Stimulated activated CD8-positive, alpha-beta memory T cell treated with anti-CD3 and anti-CD28 coated beads, Interleukin-12 subunit alpha, Interleukin-12 subunit beta, amount 100 ng/mL, for 4 hours (primary cell): Measurements from ENCODE around the gene PYGB.
"Not testable (repeated sequence)": the region's sequence is repeated elsewhere in the genome, so short reads cannot be mapped to it uniquely, and the experiment has no call there.

Experiments
- DNase-seq: peaks from one replicate; pipeline ENCODE4 v3.0.0-alpha.2; 2020; ENCODE audit warnings: low read depth

The PYGB gene

DNA sequence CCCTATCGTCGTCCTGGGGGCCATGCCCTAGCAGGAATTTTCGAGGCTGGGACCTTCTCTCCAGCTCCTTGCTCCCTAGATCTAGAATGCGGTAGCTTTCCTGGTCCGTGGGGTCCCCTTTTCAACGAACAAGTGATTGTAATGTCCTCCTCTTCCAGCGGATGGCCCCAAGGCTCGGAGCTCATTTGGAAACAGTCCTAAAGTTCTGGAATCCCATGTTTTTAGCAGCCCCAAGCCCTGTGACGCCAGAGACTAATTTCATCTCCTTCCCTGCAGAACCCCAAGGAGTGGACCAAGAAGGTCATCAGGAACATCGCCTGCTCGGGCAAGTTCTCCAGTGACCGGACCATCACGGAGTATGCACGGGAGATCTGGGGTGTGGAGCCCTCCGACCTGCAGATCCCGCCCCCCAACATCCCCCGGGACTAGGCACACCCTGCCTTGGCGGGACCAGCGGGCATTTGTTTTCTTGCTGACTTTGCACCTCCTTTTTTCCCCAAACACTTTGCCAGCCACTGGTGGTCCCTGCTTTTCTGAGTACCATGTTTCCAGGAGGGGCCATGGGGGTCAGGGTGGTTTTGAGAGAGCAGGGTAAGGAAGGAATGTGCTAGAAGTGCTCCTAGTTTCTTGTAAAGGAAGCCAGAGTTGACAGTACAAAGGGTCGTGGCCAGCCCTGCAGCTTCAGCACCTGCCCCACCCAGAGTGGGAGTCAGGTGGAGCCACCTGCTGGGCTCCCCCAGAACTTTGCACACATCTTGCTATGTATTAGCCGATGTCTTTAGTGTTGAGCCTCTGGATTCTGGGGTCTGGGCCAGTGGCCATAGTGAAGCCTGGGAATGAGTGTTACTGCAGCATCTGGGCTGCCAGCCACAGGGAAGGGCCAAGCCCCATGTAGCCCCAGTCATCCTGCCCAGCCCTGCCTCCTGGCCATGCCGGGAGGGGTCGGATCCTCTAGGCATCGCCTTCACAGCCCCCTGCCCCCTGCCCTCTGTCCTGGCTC lies 48.5 kb downstream of the PYGB start:
- no peak for DNase-seq

DNA sequence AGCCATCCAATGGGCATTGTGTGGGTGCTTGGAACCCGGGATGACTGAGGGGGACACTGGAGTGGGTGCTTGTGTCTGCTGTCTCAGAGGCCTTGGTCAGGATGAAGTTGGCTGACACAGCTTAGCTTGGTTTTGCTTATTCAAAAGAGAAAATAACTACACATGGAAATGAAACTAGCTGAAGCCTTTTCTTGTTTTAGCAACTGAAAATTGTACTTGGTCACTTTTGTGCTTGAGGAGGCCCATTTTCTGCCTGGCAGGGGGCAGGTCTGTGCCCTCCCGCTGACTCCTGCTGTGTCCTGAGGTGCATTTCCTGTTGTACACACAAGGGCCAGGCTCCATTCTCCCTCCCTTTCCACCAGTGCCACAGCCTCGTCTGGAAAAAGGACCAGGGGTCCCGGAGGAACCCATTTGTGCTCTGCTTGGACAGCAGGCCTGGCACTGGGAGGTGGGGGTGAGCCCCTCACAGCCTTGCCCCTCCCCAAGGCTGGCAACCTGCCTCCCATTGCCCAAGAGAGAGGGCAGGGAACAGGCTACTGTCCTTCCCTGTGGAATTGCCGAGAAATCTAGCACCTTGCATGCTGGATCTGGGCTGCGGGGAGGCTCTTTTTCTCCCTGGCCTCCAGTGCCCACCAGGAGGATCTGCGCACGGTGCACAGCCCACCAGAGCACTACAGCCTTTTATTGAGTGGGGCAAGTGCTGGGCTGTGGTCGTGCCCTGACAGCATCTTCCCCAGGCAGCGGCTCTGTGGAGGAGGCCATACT lies 49.4 kb downstream of the PYGB start:
- no peak for DNase-seq

- DNase-seq: no peak
Observed at GRCh38 chr20:25299806-25300205, 51.9 kb downstream of the PYGB start.

GRCh38 chr20:25300496-25301170 lies 52.7 kb downstream of the PYGB start:
- DNase-seq: no peak

- no peak for DNase-seq
Observed at GRCh38 chr20:25301357-25301920, 53.6 kb downstream of the PYGB start.

- no peak for DNase-seq
Observed at GRCh38 chr20:25302596-25302995, 54.7 kb downstream of the PYGB start.

DNA sequence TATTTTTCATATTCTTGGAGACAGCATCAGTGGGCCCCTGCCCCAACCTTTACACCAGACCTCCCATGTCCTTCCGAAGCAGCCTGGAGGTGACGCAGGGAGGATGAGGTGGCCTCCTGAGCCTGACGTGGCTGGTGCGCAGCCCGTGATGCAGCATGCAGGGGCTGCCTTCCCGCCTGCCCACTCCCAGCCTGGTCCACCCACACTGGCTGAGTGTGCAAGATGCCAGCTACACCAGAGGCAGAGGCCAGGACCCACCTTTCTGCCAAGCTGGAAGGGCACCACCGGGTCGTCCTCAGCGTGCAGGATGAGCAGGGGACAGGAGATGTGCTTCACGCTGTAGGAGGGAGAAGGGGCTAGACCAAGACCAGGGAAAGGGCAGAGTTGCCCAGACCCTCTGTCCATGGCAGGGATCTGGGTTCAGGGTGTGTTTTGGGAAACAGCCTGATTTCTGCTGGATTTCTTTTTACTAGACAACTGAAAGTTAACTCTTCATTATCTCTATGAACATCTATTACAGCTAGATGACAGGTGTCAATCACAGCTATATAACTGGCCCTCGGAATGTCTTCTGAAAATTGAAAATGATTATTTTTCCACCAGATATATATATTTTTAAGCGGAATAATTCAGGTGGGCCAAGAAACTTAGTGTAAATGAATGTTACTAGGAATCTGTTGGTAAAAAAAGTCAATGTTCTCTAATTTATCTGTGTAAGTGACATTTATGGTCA lies 55.6 kb downstream of the PYGB start:
- DNase-seq: no peak

- DNase-seq: no peak
Observed at GRCh38 chr20:25304025-25304549, 56.2 kb downstream of the PYGB start.

DNA sequence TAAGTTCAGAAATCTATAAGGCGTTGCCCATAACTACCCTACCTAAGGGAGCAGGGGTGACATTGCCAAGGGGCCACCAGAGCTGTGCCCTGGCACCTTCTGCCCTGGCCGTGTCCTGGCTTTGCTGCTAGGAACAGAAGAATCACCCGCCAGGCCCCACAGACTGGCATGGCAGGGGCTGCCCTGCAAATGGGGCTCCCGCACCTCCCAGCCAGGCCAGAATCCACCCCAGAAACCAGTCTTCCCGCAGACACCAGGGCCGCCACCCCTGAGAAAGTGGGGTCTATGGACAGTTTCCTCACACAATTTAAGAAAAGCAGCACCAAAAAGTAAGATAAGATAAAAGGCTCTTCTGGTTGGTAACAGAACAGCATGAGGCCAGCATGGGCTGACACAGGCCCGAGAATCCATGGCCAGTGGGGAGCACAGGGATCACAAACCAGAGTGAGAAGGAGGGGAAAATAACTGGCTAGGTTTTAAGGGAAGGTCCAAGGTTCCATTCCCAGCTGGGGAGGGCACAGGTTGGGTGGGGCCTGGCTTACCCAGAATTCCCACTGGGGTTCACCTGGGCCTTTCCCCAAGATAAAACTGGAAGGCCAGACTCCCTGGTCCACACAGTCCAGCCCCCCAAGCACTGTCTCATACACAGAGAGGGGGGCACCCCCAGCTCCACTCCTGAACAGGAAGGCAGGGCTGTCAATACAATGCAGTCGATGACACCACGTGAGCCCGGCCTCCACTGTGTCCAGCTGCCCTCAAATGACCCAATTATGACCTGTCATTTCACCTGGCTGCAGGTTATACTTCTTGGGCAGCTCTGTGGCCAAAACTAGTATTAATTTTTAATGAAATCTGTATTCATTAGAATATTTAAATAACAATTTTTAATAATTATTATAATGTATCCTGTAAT lies 59.4 kb downstream of the PYGB start:
- DNase-seq: no peak

DNA sequence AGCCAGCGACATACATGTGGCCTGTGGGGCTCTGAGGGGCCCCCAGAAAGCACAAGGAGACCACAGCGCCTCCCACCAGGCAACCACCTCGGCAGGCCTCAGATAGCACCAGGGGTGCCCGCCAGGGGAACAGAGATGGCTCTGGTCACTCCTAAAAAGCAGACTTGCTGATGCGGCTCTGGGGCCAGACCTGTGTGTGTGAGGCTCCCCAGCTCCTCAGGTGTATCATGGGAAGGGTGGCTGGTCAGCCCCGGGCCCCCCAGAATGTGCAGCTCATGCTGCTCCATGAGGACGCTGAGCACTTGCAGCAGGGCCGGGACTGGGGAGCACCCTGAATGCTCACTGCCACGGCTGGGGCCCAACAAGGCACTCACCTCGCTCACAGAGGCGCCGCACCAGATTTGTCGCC lies 60.2 kb downstream of the PYGB start:
- DNase-seq: no peak

DNA sequence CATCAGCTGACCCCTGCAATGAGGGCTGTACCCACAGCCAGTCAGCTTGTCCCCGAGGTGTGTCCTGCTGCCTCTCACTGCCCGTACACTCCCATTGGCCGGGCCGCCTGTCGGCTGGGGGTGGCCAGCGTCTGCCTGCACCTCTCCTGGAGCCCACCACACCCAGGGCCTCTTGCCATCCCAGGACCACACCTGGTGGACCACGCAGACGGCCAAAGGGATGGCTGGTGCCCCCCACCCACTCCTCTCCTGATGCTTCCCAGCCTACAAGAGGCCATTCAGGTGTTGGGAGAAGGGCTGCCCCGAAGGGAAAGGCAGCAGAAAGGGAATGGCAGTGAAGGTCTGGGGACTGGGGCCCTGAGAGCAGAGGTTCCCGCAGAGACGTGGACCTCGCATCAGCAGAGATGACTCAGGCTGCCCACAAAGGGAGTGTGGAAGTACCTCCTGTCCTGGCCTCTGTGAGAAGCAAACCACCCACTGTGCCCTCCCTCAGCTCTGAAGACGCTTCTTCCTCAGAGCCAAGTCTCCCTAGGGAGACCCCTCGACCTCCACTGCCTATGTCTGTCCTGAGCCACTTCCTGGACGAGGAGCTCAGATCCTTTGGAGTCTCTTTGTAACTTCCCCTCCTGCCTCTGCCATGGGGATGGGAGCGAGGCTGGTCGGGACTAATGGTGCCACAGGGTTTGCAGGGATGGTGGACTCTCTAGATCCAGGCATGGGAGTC lies 60.9 kb downstream of the PYGB start:
- no peak for DNase-seq

GRCh38 chr20:25309395-25310267 lies 61.7 kb downstream of the PYGB start:
- DNase-seq: no peak

DNA sequence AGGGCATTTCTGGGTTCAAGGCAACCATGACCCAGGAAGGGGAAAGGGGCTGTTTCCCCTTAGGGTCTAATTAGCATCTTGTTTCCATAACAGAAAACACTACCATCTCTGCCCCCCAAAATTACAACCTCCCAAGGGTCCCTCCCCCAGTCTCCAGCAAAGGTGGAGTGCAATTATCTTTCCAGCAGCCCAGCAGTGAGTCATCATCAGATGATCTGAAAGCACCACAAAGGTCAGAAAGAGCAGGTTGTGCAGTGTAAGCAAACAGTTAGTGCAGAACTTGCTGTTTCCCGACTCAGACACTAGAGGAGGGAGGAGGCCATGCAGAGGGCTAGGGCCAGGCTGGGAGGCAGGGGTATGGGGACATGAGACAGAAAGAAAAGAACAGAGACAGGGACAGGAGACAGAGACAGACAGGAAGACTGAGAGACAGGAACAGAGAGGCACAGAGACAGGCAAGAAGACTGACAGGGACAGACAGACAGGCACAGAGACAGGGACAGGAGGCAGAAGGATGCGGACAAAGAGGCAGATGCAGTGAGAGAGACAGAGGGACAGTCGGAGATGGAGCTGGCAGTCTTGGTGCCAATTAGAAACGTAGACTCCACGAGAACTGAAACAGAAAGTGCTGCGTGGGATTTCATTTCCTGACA lies 62.5 kb downstream of the PYGB start:
- no peak for DNase-seq

DNA sequence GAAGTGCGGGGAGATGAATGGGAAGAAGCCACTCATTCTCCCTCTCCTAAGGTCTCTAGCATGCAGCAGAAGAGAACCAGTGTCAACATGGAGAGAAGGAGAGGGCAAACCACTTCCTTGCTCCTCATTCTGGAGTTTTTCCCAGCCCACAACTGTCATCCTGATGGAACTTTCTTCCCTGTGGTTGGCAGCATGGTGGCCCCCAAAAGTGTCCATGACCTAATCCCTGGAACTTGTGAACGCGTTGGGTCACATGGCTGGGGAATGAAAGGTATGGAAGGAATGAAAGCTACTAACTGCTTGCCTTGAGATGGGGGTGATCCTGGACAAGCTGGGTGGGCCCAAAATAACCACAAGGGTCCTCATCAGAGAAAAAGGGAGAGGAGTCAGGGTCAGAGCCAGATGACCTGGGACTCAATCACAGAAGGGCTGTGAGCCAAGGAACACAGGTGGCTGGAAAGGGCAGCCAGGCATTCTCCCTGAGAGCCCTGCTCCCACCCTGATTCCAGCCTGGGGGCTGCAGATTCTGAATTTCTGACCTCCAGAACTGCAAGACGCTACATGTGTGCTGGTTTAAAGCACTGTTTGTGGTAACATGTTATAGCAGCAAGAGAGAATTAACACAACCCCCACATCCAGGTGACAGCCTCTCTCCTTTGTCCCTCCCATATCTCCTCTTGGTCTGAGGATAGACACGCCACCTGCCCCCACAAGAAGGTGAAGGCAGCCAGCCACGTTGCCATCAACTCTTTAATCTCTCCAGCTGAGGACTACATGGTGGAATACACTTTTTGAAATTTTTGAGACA lies 63.2 kb downstream of the PYGB start:
- DNase-seq: no peak

DNA sequence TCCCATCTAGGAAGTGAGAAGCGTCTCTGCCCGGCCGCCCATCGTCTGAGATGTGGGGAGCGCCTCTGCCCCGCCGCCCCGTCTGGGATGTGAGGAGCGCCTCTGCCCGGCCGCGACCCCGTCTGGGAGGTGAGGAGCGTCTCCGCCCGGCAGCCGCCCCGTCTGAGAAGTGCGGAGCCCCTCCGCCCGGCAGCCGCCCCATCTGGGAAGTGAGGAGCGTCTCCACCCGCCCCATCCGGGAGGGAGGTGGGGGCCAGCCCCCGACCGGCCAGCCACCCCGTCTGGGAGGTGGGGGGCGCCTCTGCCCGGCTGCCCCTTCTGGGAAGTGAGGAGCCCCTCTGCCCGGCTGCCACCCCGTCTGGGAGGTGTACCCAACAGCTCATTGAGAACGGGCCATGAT lies 64.8 kb downstream of the PYGB start:
- not testable (repeated sequence) for DNase-seq

DNA sequence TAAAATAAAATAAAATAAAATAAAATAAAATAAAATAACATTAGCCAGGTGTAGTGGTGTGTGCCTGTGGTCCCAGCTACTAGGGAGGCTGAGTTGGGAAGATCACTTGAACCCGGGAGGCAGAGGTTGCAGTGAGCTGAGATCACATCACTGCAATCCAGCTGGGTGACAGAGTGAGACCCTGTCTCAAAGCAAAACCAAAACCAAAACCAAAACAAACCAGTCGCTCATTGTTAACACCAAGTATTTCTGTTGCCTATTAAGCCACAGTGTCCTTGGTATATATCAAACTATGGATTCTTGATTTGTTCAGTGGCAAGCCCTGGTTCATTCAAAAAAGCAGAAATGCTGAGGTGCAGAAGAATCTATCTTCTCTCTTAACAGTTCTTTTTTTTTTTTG lies 65.7 kb downstream of the PYGB start:
- no peak for DNase-seq
